ENCODE measurements around the gene TMEM238.

Gene TMEM238

DNA sequence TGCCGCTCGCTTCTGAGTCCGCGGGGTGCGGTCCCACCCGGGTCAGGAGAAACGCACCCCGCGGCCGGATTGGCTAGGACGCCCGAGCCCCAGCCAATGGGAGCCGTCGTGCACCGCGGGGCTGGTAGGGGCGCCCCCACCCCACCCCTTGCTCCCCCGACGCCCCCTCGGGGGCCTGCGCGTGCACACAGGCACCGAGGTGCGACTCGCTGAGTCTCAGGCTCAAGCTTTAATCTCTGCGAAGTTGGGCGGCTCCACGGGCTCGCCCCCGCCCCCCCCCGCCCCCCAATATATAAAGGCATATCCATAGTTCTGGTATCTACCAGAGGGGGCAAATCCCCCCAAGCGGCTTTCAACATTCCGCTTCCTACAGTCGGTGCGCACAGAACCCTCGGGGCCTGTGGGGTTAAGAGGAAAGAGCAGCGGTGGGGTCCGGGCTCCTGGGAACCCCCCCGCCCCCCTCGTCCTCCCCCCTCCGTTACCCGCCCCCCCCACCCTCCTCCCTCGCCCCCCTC is 29.3 kb downstream of the TMEM238 start, which contains the start of gene COX6B2:
COX6B2 (minus strand) TSS at position 22 of the 515 bp plus-strand sequence. CDS start 198 bp downstream, outside the sequence.
- no peak for DNase-seq

- peak; percentile 83 for DNase-seq
These were observed 30.0 kb downstream of the TMEM238 start for GRCh38 chr19:55353803-55354697.

GRCh38 chr19:55353356-55353802 is 30.7 kb downstream of the TMEM238 start:
- no peak for DNase-seq

- no peak for DNase-seq
These were observed 31.4 kb downstream of the TMEM238 start for GRCh38 chr19:55352549-55353145.

DNA sequence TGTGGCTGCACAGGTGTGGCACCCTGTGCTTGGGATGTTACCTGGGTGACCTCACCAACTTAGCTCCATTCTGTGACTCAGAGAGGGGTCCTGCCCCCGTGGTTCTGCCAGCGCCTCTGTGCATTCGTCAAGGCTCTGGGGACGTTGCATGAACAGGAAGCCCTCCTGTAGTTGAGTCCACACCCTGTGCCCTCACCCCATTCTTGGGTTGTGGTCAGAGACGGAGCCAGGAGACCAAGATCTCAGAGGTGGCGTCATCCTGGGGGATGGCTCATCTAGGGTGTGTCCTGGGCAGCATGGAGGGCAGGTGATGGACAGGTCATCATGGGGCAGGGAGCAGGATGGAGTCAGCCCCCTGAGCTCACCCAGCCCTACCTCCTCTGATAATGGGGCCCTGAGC is 32.1 kb downstream of the TMEM238 start:
- DNase-seq, result no peak

- DNase-seq, result no peak
These were observed 33.3 kb downstream of the TMEM238 start for GRCh38 chr19:55350620-55351315.

- no peak for DNase-seq
These were observed 35.6 kb downstream of the TMEM238 start for GRCh38 chr19:55348317-55349034.

- DNase-seq, result no peak
These were observed 36.6 kb downstream of the TMEM238 start for GRCh38 chr19:55347442-55348009.

GRCh38 chr19:55346725-55347441 is 37.2 kb downstream of the TMEM238 start:
- no peak for DNase-seq

DNA sequence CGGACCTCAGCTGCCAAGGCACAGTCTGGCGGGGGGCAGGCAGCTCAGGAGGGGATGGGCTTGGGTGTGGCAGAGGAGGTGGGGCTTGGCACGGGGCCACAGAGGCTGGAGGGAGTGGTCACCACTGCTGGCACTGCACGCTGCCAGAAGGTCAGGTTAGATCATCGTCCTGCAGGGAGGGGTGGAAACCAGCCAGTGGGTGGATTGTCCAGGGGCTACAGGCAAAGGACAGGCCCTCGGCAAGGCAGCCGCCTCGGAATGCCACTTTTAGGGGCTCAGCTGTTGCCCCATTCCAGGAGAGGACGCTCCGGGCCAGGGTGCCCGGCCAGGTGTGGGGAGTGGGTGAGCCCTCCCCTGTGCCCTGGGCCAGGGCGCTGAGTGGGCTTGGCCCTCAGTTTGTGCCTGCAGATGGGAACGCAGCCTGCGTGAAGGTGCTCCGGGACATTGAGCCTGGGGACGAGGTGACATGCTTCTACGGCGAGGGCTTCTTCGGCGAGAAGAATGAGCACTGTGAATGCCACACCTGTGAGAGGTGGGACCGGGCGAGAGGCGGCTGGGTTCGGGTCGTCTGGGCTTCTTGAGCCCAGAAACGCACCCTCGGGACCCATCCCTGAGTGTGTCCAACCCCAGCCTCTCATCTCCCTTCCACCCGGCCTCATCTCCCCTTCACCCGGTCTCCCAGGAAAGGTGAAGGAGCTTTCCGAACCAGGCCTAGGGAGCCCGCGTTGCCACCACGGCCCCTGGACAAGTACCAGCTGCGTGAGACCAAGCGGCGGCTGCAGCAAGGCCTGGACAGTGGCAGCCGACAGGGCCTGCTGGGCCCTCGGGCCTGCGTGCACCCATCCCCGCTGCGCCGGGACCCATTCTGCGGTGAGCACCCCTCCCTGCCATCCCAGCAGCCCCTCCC is 38.0 kb downstream of the TMEM238 start:
- no peak for DNase-seq

- DNase-seq, result no peak
These were observed 38.8 kb downstream of the TMEM238 start for GRCh38 chr19:55345101-55345817.

GRCh38 chr19:55344444-55344843 is 39.6 kb downstream of the TMEM238 start:
- no peak for DNase-seq

GRCh38 chr19:55341595-55342531 is 42.2 kb downstream of the TMEM238 start:
- no peak for DNase-seq

GRCh38 chr19:55341171-55341588 is 42.9 kb downstream of the TMEM238 start:
- peak; percentile 82 for DNase-seq

- DNase-seq, result no peak
These were observed 43.3 kb downstream of the TMEM238 start for GRCh38 chr19:55340784-55341147.

- peak; percentile 63 for DNase-seq
These were observed 44.0 kb downstream of the TMEM238 start for GRCh38 chr19:55339889-55340783.

GRCh38 chr19:55339105-55339888 is 44.8 kb downstream of the TMEM238 start, which contains the start of gene KMT5C:
Gene KMT5C (plus strand): TSS chr19:55339876. CDS start chr19:55341937, 2,061 bp downstream.
- DNase-seq, result peak; percentile 100

Measured in activated CD8-positive, alpha-beta memory T cell treated with anti-CD3 and anti-CD28 coated beads, Interleukin-2, amount 50 U/mL, for 48 hours (primary cell).